ENCODE measurements around the gene FKBP2. TPM values are rescaled to one million over a fixed set of nuclear protein-coding genes. Genes with fewer than 3 reads are reported as not detected.

The FKBP2 gene
- total RNA-seq, 1 experiment from 2014 or later: 41.0 TPM

- H3K23ac ChIP-seq (ENCODE audit: insufficient read length, low read depth, low read length): no peak overlapping the region
- peaks cover 33% of the 10 kb centered on the region for H3K27me3 Mint-ChIP-seq (ENCODE audit: low read depth)
- no peak overlapping the region for H3K4ac ChIP-seq (ENCODE audit: low read depth, low read length)
Measured at GRCh38 chr11:64286801-64287159, 45.9 kb downstream of the FKBP2 start.

More at GRCh38 chr11:64286801-64287159, 45.9 kb downstream of the FKBP2 start:
- no peak overlapping the region for H2BK5ac ChIP-seq (ENCODE audit: insufficient read length, low read length)
- no peak overlapping the region for H2BK120ac ChIP-seq (ENCODE audit: low read depth, low read length, poor library complexity, severe bottlenecking)
- H4K5ac ChIP-seq (ENCODE audit: insufficient read length, low read depth, low read length): no peak overlapping the region
- WGBS (ENCODE audit: extremely low coverage, insufficient read length, low lambda C conversion rate): no CpG with 5 or more reads among the region's 9 CpGs
- H3K27me3 ChIP-seq (ENCODE audit: insufficient read depth, low read length): peaks cover 16% of the 10 kb centered on the region; the same call in 1 of the 2 replicates
- Mint-ChIP-seq H3K4me1 (peaks cover 12 to 16% of the 10 kb centered on the region in 2 experiments), H3K27ac (no peak overlapping the region; a peak in 1 of 7 replicates), H3K4me3 (peak overlapping the region; percentile 79 to 82), H3K9me3 (no peaks in the 10 kb centered on the region; a peak in 2 of 5 replicates), H3K36me3 (ENCODE audit: insufficient read depth in 1 of 3, low read depth in 3 of 3) (peaks cover 2 to 9% (median 6%) of the 10 kb centered on the region in 3 experiments)
- no peaks in the 10 kb centered on the region for H3K79me2 ChIP-seq (ENCODE audit: insufficient read depth, low read length)
- H3K9ac ChIP-seq (ENCODE audit: extremely low read depth, insufficient read length, low read length): no peak overlapping the region
- H3K18ac ChIP-seq (ENCODE audit: insufficient read length, low read depth, low read length): no peak overlapping the region
- H3K14ac ChIP-seq (ENCODE audit: insufficient read depth, low read length): no peak overlapping the region
- H3K56ac ChIP-seq (ENCODE audit: insufficient read length, low read depth, low read length): no peak overlapping the region
- H3T11ph ChIP-seq (ENCODE audit: low read length): no peak overlapping the region
- no peaks in the 10 kb centered on the region for H3K9me3 ChIP-seq (ENCODE audit: control insufficient read depth, low read depth, low read length)
- H3K79me1 ChIP-seq (ENCODE audit: insufficient read depth, low read depth, low read length, poor library complexity, severe bottlenecking): no peaks in the 10 kb centered on the region
- no peaks in the 10 kb centered on the region for H4K20me1 ChIP-seq (ENCODE audit: control insufficient read depth, insufficient read depth, insufficient read length)
- peaks cover 15% of the 10 kb centered on the region for H3K23me2 ChIP-seq (ENCODE audit: insufficient read length, low read depth, low read length, poor library complexity, severe bottlenecking)
- no peak overlapping the region for H2BK12ac ChIP-seq (ENCODE audit: insufficient read length, low read depth, low read length)
- DNase-seq: no peak
- TF ChIP-seq CTCF (conservative IDR thresholded peaks at IDR 0.05): no peak
- no peak overlapping the region for H4K8ac ChIP-seq (replicated peaks; ENCODE audit: insufficient read length, low read depth, low read length)
- H3K27ac ChIP-seq (ENCODE audit: insufficient read length, low read depth, low read length): no peak overlapping the region
- no peak overlapping the region for H4K91ac ChIP-seq (ENCODE audit: insufficient read length, low read depth, low read length)
- no peak overlapping the region for H3K4me2 ChIP-seq (ENCODE audit: insufficient read depth, insufficient read length, low read length)
- H2BK15ac ChIP-seq (ENCODE audit: low read depth, low read length): no peak overlapping the region
- no peaks in the 10 kb centered on the region for H3K4me1 ChIP-seq (ENCODE audit: insufficient read depth, low read length)
- H2AFZ ChIP-seq (ENCODE audit: low read length): no peak overlapping the region
- H2AK5ac ChIP-seq (ENCODE audit: insufficient read length, low read length): no peak overlapping the region
- H2BK20ac ChIP-seq (ENCODE audit: low read depth, low read length, poor library complexity, severe bottlenecking): no peak overlapping the region
